GM19438 (cell line): ENCODE measurements around the gene KBTBD4.

Experiments
- ATAC-seq: cut with Tn5 transposase; IDR thresholded peaks from one replicate; pipeline ENCODE4 v1.9.1; 2021; ENCODE audit warnings: low read depth; ENCODE audit not compliant: unreplicated experiment

KBTBD4 gene

DNA sequence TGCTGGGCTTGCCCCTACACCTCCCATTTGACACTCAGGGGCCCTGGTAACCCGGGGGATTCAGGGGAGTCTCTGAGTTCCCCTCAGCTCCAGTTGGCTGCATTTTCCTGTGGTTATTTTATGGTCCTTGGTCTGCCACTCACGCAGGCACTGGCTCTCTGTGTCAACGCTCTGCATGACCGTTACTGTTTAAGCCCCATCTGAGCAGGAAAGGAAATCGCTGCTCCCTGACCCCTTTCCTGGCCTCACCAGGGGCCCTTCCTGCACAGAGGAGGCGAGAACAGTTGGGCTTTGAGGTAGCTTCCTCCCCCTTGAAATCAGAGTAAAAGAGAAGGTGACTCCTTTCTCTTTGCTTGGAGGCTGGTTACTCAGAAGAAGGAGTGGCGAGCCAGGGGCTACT, 13.0 kb upstream of the KBTBD4 start:
- no peak for ATAC-seq

DNA sequence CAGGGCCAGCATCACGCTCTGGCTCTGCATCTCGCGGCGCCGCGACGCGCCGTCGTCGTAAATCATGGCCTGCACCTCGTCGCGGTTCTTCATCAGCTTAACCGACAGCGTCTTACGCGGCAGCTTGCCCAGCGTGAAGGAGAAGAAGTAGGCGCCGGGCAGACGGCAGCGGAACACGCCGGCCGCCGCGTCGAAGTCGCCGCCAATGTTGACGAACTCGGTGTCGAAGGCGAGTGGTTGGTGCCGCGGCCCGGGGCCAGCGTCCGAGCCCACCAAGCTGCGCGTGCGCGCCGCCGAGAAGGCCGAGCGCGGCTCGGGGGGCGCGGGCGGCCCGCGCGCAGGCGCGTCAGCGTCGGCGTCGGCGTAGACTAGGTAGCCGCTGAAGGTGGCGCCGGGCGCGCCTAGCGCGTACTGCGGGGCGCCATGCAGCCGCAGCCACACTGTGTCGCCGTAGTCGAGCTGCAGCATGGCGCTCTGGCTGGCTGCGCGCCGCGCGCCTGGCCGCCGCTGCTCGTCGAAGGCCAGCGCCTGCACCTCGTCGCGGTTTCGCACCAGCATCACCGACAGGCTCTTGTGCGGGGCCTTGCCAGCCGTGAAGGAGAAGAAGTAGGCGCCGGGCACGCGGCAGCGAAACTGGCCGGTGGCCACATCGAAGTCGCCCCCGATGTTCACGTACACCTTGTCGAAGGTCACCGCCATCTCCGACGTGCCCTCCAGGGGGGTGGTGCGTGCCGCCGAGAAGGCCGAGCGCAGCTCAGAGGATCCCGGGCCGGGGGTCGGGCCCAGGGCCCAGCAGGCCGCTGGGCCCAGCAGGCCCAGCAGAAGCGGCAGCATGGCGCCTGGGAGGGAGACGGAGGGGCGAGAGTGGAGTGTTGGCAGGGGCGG, 11.4 kb upstream of the KBTBD4 start:
- ATAC-seq, result no peak

DNA sequence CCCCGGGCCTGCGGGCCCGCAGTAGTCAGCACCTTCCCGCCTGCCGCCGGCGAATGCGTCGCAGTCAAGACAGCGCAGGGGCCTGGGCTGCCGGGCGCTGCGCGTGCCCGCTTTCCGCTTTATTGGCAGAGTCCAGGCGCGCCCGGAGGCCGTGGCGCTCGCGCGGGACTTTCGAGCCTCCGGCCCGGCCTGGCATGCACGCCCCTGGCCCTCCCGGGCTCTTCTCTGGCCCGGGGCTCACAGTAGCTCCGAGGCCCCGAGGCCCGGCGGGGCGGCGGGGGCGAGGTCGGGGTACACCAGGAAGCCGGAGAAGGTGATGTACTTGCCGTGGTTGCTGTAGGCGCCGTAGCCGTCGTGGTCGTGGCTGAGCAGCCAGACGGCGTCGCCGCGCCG, 10.8 kb upstream of the KBTBD4 start:
- ATAC-seq, result no peak

DNA sequence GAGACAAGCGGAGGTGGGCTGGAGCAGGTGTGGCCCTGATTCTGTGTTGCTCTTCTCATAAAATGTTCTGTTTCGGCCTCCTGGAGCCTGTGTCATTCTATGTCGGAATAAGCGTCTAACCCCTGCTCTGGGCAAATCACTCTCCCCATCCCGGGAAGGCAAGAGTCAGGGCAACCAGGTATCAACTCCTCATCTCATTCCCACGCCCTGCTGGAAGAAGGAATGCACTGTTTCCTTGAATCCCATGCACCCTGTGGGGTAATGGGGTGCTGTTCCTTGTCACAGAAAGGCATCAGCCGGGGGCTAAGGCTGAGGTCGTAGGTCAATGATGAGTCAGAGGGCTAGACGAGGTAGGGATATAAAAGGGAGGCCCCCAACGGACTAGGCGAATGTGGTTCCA, 10.3 kb upstream of the KBTBD4 start:
- ATAC-seq, result no peak

DNA sequence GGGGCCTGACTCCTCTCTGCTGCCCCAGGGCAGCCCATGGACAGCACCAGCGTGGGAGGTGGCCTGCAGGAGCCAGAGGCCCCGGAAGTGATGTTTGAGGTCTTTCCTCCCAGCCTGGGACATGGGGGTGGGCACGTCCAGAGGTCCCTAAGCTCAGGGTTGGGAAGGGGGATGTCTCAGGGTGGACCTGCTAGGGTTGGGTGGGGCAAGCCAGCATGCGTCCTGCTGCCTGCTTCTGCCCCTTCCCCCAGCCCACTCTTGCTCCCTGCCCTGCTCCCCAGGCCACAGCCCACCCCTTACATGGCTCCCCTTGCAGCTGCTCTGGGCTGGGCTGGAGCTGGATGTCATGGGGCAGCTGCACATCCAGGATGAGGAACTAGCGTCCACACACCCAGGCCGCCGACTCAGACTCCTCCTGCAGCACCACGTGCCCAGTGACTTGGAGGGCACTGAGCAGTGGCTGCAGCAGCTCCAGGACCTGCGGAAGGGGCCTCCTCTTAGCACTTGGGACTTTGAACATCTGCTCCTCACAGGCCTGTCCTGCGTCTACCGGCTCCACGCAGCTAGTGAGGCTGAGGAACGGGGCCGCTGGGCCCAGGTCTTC, 9.1 kb upstream of the KBTBD4 start:
- ATAC-seq, result no peak

DNA sequence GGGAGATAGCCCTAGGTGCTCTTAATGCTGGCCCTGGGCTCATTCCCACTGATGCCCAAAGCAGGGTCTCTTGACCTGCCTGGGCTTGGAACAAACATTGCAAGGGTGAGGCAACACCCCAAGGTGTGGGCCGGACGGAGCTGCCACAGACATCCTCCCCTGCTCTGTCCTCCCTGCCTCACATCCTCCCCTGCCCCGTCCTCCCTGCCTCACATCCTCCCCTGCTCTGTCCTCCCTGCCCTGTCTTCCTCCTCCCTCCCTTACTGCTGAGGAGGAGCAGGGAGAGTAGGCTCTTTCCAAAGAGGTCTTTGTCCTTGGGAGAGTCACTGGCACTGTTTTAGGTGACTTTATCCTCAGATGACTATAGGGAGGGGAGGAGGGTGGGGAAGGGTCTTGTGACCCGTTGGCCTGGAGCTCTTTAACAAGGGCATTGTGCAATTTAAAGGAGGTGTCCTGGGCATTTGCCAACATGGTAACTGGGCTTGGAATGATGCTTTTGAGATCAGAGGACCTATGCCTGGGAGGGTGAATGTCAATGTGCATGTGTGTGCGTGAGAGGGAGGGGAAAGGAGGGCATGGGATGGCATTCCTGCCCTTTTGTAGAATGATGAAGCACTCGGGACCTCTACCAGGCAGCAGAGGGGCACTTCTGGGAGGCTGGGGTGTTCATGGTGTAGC, 8.4 kb upstream of the KBTBD4 start:
- ATAC-seq, result no peak

DNA sequence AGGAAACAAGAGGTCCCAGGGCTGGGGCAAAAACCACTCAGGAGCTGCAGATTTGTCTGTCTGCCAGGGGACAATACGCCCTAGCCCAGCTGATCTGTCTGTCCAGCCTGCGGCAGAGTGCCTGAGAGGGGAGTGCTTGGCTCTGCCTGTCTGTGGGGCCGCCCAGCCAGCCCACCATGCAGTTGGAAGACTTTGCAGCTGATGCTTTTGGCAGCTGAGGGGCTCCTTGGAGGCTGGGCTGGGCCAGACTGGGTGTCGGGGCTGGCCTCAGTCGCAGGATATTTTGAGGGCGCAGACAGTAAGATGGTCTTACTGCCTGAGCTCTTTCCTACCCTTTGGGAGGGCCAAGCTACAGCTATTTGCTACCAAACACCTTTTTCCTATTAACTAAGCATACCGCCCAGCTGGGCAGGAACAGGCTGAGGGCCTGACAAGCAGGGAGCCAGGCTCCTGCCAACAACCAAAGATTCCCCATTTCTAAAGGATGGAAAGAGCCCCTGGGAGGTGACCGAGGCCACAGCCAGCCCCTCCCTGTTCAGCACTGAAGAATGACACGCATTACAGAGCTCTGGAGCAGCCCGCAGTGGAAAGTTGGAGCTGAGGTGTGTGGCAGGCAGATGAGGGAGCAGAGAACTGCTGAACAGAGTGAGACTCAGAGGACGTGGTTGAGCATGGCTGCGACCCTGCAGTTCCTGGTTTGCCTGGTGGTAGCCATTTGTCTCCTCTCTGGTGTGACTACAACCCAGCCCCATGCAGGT, 7.5 kb upstream of the KBTBD4 start, which contains the start of gene FAM180B:
Gene FAM180B (plus strand): TSS at position 581 of the 758 bp plus-strand sequence. CDS start 91 bp downstream, at position 672.
- no peak for ATAC-seq

DNA sequence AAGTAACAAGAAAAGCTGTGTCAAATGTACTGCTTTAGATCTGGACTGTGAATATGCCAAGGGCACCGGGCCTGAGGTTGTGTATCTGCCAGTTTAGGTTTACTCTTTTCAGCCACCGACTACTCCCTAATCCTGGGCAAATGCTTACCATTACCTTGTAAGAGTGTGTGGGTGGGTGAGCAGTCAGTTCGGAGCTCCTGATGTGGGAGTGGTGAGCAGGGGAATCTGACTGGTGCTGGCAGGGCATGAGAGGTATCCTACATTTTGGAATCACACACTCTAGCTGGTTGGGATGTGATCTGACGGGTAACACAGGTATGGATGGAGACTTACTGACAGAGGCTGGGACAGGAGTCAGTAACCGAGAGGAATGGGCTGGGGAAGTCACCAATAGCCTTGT, 5.1 kb upstream of the KBTBD4 start:
- no peak for ATAC-seq

DNA sequence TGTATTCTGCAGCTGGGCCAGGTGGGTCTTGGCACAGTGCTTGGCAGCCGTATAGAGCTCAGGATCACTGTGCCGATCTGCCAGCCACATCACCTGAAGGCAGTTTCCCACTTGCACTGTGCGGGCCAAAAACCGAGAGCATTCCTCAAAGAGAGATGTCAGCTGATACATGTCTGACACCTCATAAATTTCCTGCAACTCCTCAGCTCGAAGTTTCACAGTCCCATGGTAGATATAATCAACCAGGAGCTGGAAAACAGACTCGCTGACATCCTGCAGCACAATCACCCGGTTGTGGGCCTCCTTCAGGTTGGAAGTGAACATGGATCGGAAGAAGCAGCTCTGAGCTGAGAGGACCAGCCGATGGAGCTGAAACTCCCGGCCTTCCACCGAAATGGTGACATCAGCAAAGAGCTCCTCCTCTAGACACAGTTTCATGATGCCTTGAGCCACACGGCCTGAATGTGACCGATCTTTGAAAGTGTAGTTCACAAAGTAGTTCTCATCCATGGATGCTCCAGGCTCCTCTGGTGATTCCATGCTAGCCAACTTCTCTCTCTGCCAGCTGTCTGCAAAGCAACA, 1.2 kb downstream of the KBTBD4 start:
- ATAC-seq, result no peak

DNA sequence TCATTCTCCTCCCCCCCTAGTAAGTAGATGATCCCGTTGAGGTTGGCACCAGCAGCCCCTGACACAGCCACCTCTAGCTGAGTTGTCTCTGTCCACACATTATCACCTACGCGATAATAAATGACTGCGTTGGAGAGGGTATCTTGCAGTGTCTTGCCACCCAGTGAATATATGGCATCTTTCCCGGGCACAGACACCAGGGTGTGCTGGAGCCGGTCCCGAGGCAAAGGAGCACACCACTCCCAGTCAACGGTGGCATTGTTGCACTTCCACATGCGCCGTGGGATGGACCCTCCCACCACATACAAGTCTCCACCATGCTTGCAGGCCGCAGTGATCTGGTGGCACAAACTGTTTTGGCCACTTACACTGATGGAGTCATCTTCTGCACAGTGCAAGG, 5.4 kb downstream of the KBTBD4 start:
- ATAC-seq, result no peak

DNA sequence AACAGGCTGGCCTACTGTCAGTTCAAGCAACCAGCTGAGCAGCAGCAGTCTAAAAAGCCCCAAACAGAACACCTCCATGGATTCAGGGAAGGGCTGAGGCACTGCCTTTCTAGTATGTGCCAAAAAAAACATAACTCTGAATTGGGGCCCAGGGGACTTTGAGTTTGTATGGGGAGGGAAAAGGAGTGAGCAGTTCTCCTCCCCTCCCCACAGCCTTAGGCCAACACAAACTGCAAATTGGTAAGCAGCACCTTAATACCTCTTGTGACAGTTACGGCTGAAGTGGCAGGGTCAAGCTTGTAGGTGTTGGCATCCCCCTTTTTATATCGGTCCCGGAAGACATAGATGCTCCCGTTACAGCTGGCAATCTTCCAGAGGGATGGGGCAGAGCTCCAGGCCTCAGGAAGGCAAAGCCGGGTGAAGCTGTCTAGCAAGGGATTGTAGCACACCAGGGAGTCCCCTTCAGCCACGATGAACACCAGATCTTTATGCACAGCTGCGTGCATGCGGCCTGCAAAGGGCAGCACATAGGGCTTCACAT, 6.0 kb downstream of the KBTBD4 start:
- ATAC-seq, result no peak

DNA sequence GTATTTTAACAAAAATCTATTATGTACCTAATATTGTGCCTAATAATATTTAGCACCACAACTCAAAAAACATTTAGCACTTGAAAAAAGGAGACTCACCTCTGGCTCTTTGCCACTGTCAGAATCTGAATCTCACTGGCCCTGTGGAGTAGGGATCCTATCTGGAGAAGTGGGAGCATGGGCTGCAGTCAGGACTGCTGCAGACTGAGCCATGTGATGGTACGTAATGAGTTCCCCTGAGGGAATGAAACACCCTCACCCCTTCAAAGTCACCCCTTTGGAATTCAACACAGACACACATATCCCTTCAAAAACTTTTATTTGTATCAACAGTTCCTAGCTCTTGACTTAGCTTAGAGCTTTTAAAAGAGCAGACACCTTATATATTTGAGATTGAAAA, 6.9 kb downstream of the KBTBD4 start:
- no peak for ATAC-seq

DNA sequence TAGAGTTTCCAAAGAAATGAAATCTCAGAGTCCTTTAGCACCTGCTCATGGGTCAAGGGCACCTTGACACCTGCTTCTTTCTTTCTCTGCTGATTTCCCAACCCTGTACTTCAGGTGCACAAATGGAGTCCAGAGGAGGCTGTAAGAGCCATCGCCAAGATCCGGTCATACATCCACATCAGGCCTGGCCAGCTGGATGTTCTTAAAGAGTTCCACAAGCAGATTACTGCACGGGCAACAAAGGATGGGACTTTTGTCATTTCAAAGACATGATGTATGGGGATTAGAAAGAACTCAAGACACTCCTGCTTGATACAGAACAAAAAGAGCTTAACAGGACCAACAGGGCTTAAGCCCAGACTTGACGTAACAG, 7.4 kb downstream of the KBTBD4 start:
- no peak for ATAC-seq

DNA sequence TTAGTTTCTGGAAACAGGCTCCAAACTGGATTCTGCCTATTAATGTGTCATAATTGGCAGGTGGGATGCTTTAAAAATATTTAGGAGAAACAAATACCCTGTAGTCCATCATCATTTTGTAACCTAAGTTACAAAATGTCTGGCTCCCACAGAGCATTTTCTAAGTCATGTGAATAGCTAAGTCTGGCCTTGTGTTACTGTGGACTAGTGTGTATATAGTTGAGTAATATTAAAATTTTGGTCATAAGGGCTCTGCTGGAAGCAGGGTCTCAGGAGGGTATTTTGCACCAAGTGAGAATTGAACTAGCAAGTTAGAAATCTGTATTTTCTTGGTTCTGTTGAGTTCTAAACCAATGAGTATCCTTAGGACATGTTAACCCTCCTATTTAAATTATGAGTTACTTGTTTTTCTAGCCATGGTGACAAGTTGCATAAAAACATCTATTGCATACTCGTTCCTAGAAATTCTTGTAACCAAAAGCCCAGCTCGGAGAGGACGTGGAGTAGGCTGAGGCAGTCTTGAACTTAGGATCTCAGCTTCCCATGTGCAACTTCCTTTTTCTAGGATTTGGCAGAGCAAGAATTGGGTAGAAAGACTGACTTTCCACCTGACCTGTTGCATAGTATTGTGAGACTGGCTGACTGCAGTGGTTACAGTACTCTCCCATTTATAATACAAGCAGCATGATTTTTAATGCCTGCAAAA, 8.0 kb downstream of the KBTBD4 start:
- no peak for ATAC-seq

DNA sequence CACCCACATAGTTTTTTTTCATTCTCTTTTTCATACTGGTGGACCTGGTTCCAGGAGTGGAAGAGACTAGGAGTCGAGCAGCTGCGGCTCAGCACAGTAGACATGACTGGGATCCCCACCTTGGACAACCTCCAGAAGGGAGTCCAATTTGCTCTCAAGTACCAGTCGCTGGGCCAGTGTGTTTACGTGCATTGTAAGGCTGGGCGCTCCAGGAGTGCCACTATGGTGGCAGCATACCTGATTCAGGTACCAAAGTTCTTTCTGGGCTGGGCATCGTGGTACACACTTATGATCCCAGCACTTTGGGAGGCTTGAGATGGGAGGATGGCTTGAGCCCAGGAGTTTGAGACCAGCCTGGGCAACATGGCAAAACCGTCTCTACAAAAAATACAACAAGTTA, 9.1 kb downstream of the KBTBD4 start:
- ATAC-seq, result no peak

DNA sequence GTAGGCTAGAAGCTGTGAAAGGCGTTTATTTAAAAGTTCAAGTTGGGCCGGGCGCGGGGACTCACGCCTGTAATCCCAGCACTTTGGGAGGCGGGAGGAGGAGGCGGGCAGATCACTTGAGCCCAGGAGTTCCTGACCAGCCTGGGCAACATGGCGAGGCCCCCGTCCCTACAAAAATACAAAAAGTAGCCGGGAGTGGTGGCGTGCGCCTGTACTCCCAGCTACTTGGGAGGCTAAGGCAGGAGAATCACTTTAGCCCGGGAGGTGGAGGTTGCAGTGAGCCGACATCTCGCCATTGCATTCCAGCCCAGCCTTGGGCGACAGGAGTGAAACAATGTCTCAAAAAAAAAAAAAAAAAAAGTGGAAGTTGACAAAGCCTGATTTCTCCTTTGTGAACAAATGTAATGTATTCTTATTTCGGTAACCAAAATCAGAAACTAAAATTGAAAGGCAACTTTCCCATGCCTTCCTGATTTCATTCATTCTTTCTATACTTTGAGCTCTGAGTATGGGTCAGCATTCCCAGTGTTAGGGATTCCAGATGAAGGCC, 12.5 kb downstream of the KBTBD4 start:
- ATAC-seq, result no peak

DNA sequence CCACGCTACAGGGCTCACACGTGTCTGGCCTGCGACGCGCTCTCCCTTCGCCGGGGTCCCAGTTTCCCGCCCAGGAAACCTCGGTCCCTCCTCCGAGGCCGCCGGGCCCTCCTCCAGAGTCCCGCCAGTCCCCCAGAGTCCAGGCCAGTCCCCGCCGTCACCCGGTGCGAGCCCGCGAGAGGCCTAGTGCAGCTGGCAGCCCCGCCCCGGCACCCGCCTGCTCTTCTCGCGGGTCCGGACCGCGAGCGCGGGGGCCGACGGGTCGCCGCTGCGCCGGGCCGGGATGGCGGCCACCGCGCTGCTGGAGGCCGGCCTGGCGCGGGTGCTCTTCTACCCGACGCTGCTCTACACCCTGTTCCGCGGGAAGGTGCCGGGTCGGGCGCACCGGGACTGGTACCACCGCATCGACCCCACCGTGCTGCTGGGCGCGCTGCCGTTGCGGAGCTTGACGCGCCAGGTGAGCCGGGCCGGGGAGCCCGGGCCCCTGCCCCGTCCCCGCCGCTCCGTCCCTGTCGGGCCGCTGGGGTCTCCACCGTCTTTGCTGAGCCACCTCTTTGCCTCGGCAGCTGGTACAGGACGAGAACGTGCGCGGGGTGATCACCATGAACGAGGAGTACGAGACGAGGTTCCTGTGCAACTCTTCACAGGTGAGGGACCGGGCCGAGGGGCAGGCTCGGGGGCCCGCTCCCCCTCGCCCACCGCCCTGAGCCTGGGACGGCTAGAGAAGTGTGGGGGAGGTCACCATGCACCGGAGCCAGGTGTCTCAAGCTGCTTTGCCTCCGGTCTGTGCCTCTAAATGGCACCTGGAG, 13.2 kb downstream of the KBTBD4 start, which contains the start of gene PTPMT1:
Gene PTPMT1 (plus strand): TSS at position 260 of the 809 bp plus-strand sequence. CDS start 24 bp downstream, at position 284.
- ATAC-seq, result peak; percentile 83

DNA sequence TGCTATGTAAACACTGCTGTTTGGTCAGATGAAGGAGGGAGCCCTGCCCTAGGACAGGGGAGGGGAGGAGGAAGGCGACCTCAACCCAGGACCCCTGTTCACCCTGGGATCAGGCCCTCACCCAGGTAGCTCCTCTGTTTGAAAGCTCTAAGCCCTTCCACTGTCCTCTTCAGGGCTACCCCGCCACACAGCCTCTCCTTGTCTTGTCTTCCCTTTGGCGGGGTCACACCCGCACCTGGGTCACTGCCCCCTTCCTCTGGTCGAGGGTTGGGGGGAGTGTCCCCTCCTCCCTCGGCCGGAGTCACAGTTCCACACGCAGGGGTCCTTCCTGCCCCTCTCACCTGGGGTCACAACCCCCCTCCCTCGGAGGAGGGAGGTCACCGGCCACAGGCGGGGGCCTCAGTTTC, 13.8 kb downstream of the KBTBD4 start:
- peak; percentile 21 for ATAC-seq
